Measurements from ENCODE around the gene ST3GAL3. TPM values are rescaled to one million over a fixed set of nuclear protein-coding genes. Genes with fewer than 3 reads are reported as not detected.

Gene ST3GAL3
- polyA plus RNA-seq, 3 donors from 2014 or later: 0.08 to 8.1 (median 3.8) TPM

DNA sequence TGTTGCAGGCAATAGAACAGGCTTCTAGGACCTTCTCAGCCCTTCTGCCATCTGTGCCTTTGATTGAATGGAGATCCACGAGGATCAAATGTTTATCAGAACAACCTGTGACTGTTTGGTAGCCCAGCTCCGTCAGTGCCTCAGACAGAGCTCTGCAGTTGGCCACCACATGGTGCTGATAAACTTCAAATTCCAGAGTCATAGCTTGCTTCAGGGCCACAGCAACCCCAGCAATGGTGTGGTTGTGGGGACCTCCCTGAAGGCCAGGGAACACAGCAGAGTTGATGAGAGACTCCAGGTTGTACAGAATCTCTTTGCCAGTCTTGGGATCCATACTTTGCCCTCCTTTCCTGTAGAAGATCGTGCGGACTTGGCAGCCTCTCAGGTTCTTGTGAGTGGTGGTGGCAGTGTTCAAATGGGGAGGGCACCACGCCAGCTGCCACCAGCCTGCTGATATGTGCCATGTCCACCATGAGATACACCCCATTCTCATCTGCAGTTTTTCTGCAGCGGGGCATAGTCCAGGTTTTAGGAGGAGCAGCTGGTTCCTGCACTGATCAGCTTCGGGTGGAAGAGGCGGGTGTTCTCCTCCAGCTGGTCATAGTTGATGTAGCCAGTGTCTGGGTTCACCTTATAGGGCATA is 143.4 kb downstream of the ST3GAL3 start:
- no peak for DNase-seq
- H3K9me3 Mint-ChIP-seq: no peaks in the 10 kb centered on the region
- H3K4me1 Mint-ChIP-seq: peaks cover 33 to 34% of the 10 kb centered on the region in 2 donors
- no peaks in the 10 kb centered on the region for H3K36me3 Mint-ChIP-seq
- no peak overlapping the region for H3K27ac Mint-ChIP-seq
- no peak overlapping the region for H3K4me3 Mint-ChIP-seq
- H3K27me3 Mint-ChIP-seq (ENCODE audit: low read depth in 3 of 3): peaks cover 0 to 3% (median 0%) of the 10 kb centered on the region in 3 donors

DNA sequence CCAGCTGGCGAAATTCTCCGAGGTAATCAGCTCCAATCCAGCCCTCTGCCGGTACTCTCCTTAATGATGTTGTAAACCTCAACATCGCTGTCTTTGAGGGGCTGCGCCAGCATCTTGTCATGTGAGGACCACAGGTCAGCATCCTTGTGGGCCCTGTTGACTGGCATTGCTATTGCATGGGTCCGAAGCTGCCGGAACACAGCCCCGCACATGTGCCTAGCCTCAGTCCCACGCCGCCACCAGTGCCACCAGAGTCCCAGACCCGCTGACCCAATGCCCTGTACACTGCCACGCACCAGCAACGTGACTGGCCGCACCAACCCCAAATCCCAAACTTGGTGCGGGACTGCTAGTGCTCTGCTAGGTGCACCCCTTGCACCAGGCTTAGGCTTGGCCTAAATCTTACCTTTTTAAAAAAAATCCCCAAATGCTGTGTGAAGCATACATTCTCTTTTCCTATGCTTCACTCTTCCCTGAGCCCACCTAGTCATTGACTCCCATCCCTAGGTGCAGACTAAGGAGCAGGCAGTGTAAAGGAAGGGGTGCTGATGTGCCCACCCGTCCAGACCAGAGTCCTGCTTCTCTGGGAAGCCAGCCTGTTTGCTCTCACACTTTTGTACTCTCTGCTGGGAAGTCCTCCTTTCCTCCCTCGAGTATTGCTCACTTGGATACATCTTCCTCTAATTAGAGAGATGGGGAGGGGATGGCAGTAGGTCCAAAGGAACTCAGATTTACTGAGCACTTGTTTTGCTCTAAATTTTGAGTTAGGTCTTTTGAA is 144.4 kb downstream of the ST3GAL3 start:
- Mint-ChIP-seq H3K27ac (peak overlapping the region in 2 of 6 donors; percentile 19 to 59), H3K4me3 (no peak overlapping the region), H3K4me1 (peaks cover 33 to 34% of the 10 kb centered on the region in 2 donors), H3K36me3 (peaks cover 0 to 3% (median 3%) of the 10 kb centered on the region in 3 donors), H3K27me3 (ENCODE audit: low read depth in 3 of 3) (peaks cover 0 to 3% (median 3%) of the 10 kb centered on the region in 3 donors), H3K9me3 (no peaks in the 10 kb centered on the region)
- DNase-seq: no peak

DNA sequence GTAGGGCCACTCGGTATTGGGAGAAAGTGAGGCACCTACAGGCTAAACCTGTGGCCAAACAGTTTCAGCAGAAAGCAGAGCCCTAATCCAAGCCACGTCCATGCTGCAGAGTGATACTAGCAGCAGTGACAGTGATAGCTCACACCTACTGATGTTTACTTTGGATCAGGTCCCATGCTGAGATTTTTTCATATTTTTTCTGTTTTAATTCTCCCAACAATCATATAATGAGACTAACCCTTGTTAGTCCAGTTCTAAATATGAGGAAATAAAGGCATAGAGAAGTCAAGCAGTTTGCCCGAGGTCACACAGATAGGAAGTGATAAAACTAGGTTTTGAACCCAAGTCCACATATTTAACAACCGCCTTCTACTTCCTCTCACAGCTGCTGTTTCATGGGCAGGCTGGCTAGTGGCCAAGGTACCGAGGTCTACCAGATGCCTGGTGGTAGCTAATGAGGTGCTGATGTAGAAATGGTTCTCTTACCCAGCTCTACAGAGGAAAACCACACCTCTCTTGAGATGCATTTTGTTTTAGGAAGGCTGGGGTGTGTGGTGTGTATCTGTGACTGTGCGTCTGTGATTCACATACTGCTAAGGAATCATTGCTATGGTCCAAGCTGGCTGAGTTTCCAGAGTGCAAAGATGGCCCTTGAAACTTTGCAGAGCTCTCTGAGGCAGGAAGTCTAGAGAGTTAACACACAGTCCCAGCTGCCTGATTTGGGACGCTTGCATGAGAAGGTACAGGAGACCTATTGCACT is 146.0 kb downstream of the ST3GAL3 start:
- H3K27ac Mint-ChIP-seq: peak overlapping the region; percentile 43 to 84 (median 74)
- peaks cover 0 to 4% (median 3%) of the 10 kb centered on the region in 3 donors for H3K36me3 Mint-ChIP-seq
- peak; percentile 35 to 62 (median 52) for DNase-seq
- no peaks in the 10 kb centered on the region for H3K9me3 Mint-ChIP-seq
- peaks cover 0 to 3% (median 3%) of the 10 kb centered on the region in 3 donors for H3K27me3 Mint-ChIP-seq (ENCODE audit: low read depth in 3 of 3)
- peak overlapping the region; percentile 38 to 54 (median 46) for H3K4me3 Mint-ChIP-seq
- peaks cover 33 to 34% of the 10 kb centered on the region in 2 donors for H3K4me1 Mint-ChIP-seq

DNA sequence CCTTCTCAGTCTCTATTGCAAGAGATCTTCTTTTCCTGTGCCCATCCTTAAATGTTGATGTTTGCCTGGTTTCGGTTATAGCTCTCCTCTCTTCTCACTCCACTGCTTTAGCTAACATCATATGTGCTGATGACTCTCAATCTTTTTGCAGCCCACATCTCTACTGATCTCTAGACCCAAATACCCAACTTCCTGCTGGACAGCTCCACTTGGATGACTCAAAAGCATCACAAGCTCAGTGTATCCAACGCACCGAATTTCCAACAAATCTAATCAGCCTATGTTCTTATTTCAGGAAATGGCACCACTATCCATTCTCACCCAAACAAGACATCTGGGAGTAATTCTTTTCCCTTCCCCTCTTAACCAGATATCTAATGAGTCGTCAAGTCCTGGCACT is 147.1 kb downstream of the ST3GAL3 start:
- no peaks in the 10 kb centered on the region for H3K9me3 Mint-ChIP-seq

GRCh38 chr1:43856188-43856587 is 148.9 kb downstream of the ST3GAL3 start:
- no peak for DNase-seq
- Mint-ChIP-seq H3K27ac (no peak overlapping the region), H3K4me1 (peaks cover 33 to 34% of the 10 kb centered on the region in 2 donors), H3K27me3 (ENCODE audit: low read depth in 3 of 3) (peaks cover 0 to 3% (median 3%) of the 10 kb centered on the region in 3 donors), H3K36me3 (peaks cover 0 to 9% (median 3%) of the 10 kb centered on the region in 3 donors), H3K4me3 (no peak overlapping the region), H3K9me3 (no peaks in the 10 kb centered on the region)

More for the DNA sequence above, 147.1 kb downstream of the ST3GAL3 start:
- no peak for DNase-seq
- peak overlapping the region in 5 of 6 donors; percentile 6 to 84 (median 68) for H3K27ac Mint-ChIP-seq
- H3K36me3 Mint-ChIP-seq: peaks cover 0 to 4% (median 3%) of the 10 kb centered on the region in 3 donors
- H3K27me3 Mint-ChIP-seq (ENCODE audit: low read depth in 3 of 3): peaks cover 0 to 3% (median 3%) of the 10 kb centered on the region in 3 donors
- peak overlapping the region in 4 of 5 donors; percentile 6 to 53 (median 27) for H3K4me3 Mint-ChIP-seq
- peaks cover 33 to 34% of the 10 kb centered on the region in 2 donors for H3K4me1 Mint-ChIP-seq

- Mint-ChIP-seq H3K27ac (no peak overlapping the region), H3K4me3 (no peak overlapping the region), H3K9me3 (no peaks in the 10 kb centered on the region), H3K4me1 (peaks cover 29 to 30% of the 10 kb centered on the region in 2 donors), H3K36me3 (peaks cover 0 to 9% (median 5%) of the 10 kb centered on the region in 3 donors), H3K27me3 (ENCODE audit: low read depth in 3 of 3) (peaks cover 0 to 3% (median 3%) of the 10 kb centered on the region in 3 donors)
- no peak for DNase-seq
Measured at GRCh38 chr1:43857163-43857562, 149.8 kb downstream of the ST3GAL3 start.

GRCh38 chr1:43858324-43858723 is 151.0 kb downstream of the ST3GAL3 start:
- Mint-ChIP-seq H3K9me3 (no peaks in the 10 kb centered on the region), H3K27ac (no peak overlapping the region), H3K4me1 (peaks cover 17 to 19% of the 10 kb centered on the region in 2 donors), H3K27me3 (ENCODE audit: low read depth in 3 of 3) (peaks cover 0 to 3% (median 3%) of the 10 kb centered on the region in 3 donors), H3K4me3 (no peak overlapping the region), H3K36me3 (peaks cover 0 to 9% (median 8%) of the 10 kb centered on the region in 3 donors)
- DNase-seq: no peak

- peaks cover 0 to 2% (median 0%) of the 10 kb centered on the region in 3 donors for H3K27me3 Mint-ChIP-seq (ENCODE audit: low read depth in 3 of 3)
- peaks cover 0 to 9% (median 9%) of the 10 kb centered on the region in 3 donors for H3K36me3 Mint-ChIP-seq
- H3K9me3 Mint-ChIP-seq: no peaks in the 10 kb centered on the region
- DNase-seq: no peak
- no peaks in the 10 kb centered on the region for H3K4me1 Mint-ChIP-seq
- no peak overlapping the region for H3K4me3 Mint-ChIP-seq
- no peak overlapping the region for H3K27ac Mint-ChIP-seq
Measured at GRCh38 chr1:43861337-43861736, 154.0 kb downstream of the ST3GAL3 start.

GRCh38 chr1:43861988-43862735 is 154.8 kb downstream of the ST3GAL3 start:
- peaks cover 0 to 7% (median 5%) of the 10 kb centered on the region in 3 donors for H3K36me3 Mint-ChIP-seq
- no peak overlapping the region for H3K4me3 Mint-ChIP-seq
- no peaks in the 10 kb centered on the region for H3K27me3 Mint-ChIP-seq (ENCODE audit: low read depth in 3 of 3)
- DNase-seq: no peak
- H3K9me3 Mint-ChIP-seq: no peaks in the 10 kb centered on the region
- no peaks in the 10 kb centered on the region for H3K4me1 Mint-ChIP-seq
- no peak overlapping the region for H3K27ac Mint-ChIP-seq

- H3K27me3 Mint-ChIP-seq (ENCODE audit: low read depth in 3 of 3): no peaks in the 10 kb centered on the region
- H3K4me1 Mint-ChIP-seq: no peaks in the 10 kb centered on the region
- no peak for DNase-seq
- H3K9me3 Mint-ChIP-seq: no peaks in the 10 kb centered on the region
- H3K36me3 Mint-ChIP-seq: peaks cover 0 to 12% (median 8%) of the 10 kb centered on the region in 3 donors
- no peak overlapping the region for H3K4me3 Mint-ChIP-seq
- H3K27ac Mint-ChIP-seq: no peak overlapping the region
Measured at GRCh38 chr1:43864111-43865045, 157.0 kb downstream of the ST3GAL3 start.

DNA sequence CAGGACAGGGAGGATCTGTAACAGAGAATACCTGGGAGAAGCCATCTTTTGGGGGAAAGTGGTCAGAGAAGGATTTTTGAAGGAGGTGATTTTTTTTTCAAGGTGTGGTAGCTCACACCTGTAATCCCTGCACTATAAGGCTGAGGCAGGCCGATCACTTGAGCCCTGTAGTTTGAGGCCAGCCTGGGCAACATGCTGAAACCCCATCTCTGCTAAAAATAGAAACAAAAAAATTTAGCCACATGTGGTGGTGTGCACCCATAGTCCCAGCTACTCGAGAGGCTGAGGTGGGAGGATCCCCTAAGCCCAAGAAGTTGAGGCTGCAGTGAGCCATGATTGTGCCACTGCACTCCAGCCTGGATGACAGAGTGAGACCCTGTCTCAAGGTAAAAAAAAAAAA is 158.9 kb downstream of the ST3GAL3 start:
- H3K36me3 Mint-ChIP-seq: peaks cover 0 to 12% (median 3%) of the 10 kb centered on the region in 3 donors
- no peak for DNase-seq
- no peak overlapping the region for H3K4me3 Mint-ChIP-seq
- no peak overlapping the region for H3K27ac Mint-ChIP-seq
- H3K27me3 Mint-ChIP-seq (ENCODE audit: low read depth in 3 of 3): no peaks in the 10 kb centered on the region
- H3K4me1 Mint-ChIP-seq: no peaks in the 10 kb centered on the region
- no peaks in the 10 kb centered on the region for H3K9me3 Mint-ChIP-seq

- H3K36me3 Mint-ChIP-seq: peaks cover 0 to 9% (median 3%) of the 10 kb centered on the region in 3 donors
- H3K4me3 Mint-ChIP-seq: no peak overlapping the region
- no peak for DNase-seq
- H3K4me1 Mint-ChIP-seq: no peaks in the 10 kb centered on the region
- no peaks in the 10 kb centered on the region for H3K9me3 Mint-ChIP-seq
- H3K27me3 Mint-ChIP-seq (ENCODE audit: low read depth in 3 of 3): no peaks in the 10 kb centered on the region
- H3K27ac Mint-ChIP-seq: no peak overlapping the region
Measured at GRCh38 chr1:43867976-43868740, 160.8 kb downstream of the ST3GAL3 start.

Data from immature natural killer cell (primary cell).